NK-92 treated with Interleukin-12 subunit alpha and Interleukin-12 subunit beta, amount 100 ng/mL, for 24 hours (cell line): ENCODE measurements around the gene LGALS4.
"Not testable (repeated sequence)": the region's sequence is repeated elsewhere in the genome, so short reads cannot be mapped to it uniquely, and the experiment has no call there.

Experiments
- DNase-seq: peaks from one replicate; lab custom pipeline; 2025; lab: John Stamatoyannopoulos, UW

LGALS4 gene

GRCh38 chr19:38795549-38795948, 17.2 kb downstream of the LGALS4 start:
- no peak for DNase-seq

- no peak for DNase-seq
These were observed 19.1 kb downstream of the LGALS4 start for GRCh38 chr19:38793671-38794070.

- DNase-seq: no peak
These were observed 19.6 kb downstream of the LGALS4 start for GRCh38 chr19:38793177-38793576.

GRCh38 chr19:38792250-38793111, 20.3 kb downstream of the LGALS4 start:
- DNase-seq: no peak

DNA sequence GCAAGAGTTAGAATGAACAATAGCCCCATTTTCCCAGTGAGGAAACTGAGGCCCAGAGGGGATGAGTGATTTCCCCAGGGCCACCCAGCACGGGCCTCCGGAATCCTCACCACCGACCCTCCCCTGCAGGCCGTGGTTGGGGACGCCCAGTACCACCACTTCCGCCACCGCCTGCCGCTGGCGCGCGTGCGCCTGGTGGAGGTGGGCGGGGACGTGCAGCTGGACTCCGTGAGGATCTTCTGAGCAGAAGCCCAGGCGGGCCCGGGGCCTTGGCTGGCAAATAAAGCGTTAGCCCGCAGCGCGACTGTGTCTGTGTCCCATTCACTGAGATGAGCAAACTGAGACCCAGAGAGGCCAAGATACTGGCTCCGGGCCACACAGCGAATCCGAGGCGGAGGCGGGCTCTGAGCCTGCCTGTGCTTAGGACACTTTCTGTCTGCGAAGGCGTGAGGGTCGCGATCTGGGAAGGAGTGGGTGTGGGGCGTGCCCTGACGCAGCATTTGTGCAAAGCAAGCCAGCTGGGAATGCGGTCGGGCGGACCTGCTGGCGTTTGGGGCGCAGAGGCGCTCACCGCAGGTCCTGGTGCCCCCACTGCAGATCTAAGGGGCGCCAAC, 21.2 kb downstream of the LGALS4 start:
- not testable (repeated sequence) for DNase-seq

GRCh38 chr19:38790507-38791403, 22.0 kb downstream of the LGALS4 start:
- not testable (repeated sequence) for DNase-seq

GRCh38 chr19:38788478-38789243, 24.1 kb downstream of the LGALS4 start, which contains the start of gene LGALS7B:
LGALS7B (plus strand) TSS chr19:38789200; CDS start chr19:38789227, 27 bp downstream.
- no peak for DNase-seq

DNA sequence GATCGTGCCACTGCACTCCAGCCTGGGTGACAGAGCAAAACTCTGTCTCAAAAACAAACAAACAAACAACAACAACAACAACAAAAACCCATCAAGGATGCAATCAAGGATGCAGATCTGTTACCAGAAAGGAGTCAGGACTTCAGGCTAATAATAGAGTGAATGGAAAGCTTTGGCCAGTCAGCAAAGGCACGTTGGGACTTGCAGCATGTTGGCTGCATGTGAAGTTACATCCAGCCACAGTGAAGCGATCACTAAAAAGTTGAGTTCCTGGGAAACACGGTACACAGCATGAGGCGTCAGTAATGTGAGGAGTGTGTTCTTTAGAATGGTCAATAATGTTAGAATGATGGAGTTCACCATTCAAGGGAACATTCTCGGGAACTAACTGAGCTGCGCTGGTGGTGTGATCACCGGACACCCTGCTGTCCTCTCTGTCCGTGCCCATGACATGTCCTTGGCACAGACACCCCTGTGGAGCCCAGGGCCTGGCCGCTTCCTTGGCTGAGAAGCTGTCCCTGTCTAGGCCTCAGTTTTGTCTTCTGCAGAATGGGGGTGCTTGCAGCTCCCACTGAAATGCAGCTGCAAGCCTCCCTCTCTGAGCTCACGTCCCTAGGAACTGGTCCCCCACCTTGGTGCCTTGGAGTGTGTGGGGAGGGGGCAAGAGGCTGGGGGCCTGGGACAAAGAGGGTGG, 26.0 kb downstream of the LGALS4 start:
- no peak for DNase-seq

DNA sequence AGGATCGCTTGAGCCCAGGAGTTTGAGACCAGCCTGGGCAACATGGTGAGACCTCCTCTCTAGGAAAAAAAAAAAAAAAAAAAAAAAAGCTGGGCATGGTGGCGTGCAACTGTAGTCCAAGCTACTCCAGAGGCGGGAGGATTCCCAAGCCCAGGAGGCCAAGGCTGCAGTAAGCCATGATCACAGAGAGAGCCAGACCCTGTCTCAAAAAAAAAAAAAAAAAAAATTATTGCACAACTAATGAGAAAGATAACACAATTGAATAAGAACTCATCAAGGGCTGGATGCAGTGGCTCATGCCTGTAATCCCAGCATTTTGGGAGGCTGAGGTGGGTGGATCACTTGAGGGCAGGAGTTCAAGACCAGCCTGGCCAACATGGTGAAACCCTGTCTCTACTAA, 26.7 kb downstream of the LGALS4 start:
- DNase-seq: not testable (repeated sequence)

- DNase-seq: no peak
These were observed 27.5 kb downstream of the LGALS4 start for GRCh38 chr19:38785187-38785699.

DNA sequence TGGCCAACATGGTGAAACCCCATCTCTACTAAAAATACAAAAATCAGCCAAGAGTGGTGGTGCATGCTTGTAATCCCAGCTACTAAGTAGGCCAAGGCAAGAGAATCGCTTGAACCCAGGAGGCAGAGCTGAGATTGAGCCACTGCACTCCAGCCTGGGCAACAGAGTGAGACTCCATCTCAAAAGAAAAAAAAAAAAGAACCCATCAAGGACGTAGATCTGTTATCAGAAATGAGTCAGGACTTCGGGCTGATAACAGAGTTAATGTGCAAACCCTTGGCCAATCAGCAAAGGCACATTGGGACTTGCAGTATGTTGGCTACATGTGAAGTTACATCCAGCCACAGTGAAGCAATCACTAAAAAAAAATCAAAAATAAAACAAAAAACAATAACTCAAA, 28.5 kb downstream of the LGALS4 start:
- no peak for DNase-seq

- DNase-seq: not testable (repeated sequence)
These were observed 30.5 kb downstream of the LGALS4 start for GRCh38 chr19:38782212-38782611.

- DNase-seq: no peak
These were observed 31.7 kb downstream of the LGALS4 start for GRCh38 chr19:38781058-38781457.

DNA sequence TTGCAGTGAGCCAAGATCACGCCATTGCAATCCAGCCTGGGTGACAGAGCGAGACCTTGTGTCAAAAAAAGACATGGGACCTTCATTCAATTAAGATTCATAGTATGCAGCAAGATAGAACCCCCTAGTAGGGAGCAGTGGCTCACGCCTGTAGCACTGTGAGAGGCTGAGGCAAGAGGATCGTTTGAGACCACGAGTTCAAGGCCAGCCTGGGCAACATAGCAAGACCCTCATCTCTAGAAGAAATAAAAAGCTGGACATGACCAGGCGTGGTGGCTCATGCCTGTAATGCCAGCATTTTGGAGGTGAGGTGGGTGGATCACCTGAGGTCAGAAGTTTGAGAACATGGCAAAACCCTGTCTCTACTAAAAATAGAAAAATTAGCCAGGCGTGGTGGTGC, 32.3 kb downstream of the LGALS4 start:
- DNase-seq: no peak

DNA sequence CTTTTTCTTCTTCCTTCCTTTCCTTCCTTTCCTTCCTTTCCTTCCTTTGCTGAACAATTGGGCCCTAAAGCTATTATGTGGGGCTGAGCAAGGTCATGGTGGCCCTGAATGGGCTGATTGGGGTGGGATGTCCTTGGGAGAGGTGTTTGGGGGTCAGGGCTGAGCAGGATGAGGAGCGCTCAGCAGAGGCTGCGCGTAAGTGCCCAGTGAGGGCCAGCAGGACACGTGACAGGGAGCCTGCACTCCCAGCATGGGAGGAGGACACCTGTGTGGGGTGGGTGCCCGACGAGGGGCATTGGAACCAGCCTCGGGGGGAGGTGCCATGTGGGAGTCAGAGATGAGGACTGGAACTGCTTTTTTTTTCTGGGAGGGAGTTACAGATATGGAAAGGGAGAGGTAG, 34.0 kb downstream of the LGALS4 start:
- no peak for DNase-seq

GRCh38 chr19:38774181-38774950, 38.4 kb downstream of the LGALS4 start:
- DNase-seq: no peak

DNA sequence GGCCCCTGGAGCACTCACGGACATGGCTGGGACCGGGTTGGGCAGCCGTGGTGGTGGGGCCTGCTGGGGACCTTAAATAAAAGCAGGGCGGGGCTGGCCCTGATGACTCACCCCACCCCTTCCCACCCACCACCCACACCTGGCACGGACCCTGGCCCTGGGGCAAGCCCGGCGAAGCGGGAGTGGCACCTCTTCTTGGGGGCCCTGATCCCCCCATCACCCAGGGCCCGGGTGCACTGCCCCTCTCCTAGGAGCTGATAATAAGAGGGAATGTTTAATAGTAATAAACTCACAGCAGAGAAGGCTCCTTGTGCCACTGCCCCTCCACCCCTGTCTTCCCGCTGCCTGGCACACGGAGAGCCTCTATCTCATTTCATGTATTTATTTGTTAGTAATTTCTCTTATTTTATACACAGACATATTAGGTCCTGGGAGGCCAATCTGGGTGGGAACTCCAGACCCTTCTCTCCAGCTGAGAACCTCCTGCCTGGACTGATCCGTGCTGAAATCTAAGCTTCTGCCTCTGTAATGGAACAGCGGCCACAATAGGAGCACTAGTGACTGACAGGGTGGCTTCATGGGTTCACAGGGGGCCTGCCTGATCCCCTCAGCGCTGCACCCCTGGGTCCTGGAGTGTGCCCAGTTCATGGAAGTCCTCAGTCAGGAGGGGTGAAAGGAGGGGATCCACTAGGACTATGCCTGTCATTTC, 39.1 kb downstream of the LGALS4 start, which contains the start of gene LGALS7:
Gene LGALS7, minus strand, starts transcription at position 49 of the 709 bp plus-strand sequence. Its CDS starts 25 bp downstream, at position 24.
- no peak for DNase-seq

GRCh38 chr19:38771569-38771968, 41.2 kb downstream of the LGALS4 start:
- DNase-seq: not testable (repeated sequence)

DNA sequence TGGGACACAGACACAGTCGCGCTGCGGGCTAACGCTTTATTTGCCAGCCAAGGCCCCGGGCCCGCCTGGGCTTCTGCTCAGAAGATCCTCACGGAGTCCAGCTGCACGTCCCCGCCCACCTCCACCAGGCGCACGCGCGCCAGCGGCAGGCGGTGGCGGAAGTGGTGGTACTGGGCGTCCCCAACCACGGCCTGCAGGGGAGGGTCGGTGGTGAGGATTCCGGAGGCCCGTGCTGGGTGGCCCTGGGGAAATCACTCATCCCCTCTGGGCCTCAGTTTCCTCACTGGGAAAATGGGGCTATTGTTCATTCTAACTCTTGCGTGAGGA, 41.8 kb downstream of the LGALS4 start:
- DNase-seq: not testable (repeated sequence)
